K562 (cell line): ENCODE measurements around the gene GMDS. TPM values are rescaled to one million over a fixed set of nuclear protein-coding genes. Genes with fewer than 3 reads are reported as not detected.

ENCODE experiments used
- ATAC-seq: fragments of 200-7000 bp; cut with Tn5 transposase; 3 replicates; pipeline ENCODE4 v1.9.1; 2020; ENCODE audit warnings: moderate library complexity
- BruUV-seq: library from RNA; stranded (reverse); fragments of 400-500 nt; replicated peaks from 2 replicates; lab custom pipeline; 2021; lab: Mats Ljungman, UMichigan
- CTCF ChIA-PET: fragments of 300-600 bp; formaldehyde crosslinking; extraction: SDS; loops from one replicate; lab custom pipeline; 2021; ENCODE audit warnings: low intra/inter-chr PET ratio; lab: Yijun Ruan, JAX
- POLR2A ChIA-PET: fragments of 300-600, 350-650 bp; sonication (Branson Sonifier 250); formaldehyde crosslinking; extraction: SDS; loops from one replicate; lab custom pipeline; 2021; ENCODE audit warnings: antibody characterized with exemption, inconsistent platforms; lab: Yijun Ruan, JAX
- DNase-seq, 4 experiments: peaks; one replicate each; pipeline versions ENCODE4 v3.0.0 to v3.0.0-alpha.2; 2011 to 2018; ENCODE audit warnings: low spot score in 3 of 4, mixed read lengths in 3 of 4; ENCODE audit errors: extremely low read depth in 1 of 4
- FAIRE-seq: peaks from 2 replicates; lab custom pipeline; 2011; peaks lifted over from hg19 to GRCh38; lab: Jason Lieb, UNC
- H2AFZ ChIP-seq: 2 replicates; pipeline ENCODE4 v1.6.0; 2011; ENCODE audit warnings: low read depth, low read length, control low read depth, inconsistent platforms
- H3K27ac ChIP-seq: fragments of 200-600 bp; 3 replicates; pipeline ENCODE4 v1.8.0; 2011; ENCODE audit warnings: low read depth, mild to moderate bottlenecking, control low read depth, inconsistent platforms, low read length, moderate library complexity, mixed read lengths; ENCODE audit errors: extremely low read depth
- H3K27me3 ChIP-seq, 2 experiments: fragments of 300-600 bp in 1 of 2; 2 replicates in 1 of 2; 3 replicates in 1 of 2; pipeline versions ENCODE4 v1.6.0 to v1.8.0; 2011; ENCODE audit warnings: inconsistent platforms in 2 of 2, low read length in 2 of 2, mild to moderate bottlenecking in 1 of 2, mixed read lengths in 1 of 2, moderate library complexity in 1 of 2; ENCODE audit not compliant: control insufficient read depth in 2 of 2, insufficient read depth in 2 of 2
- H3K36me3 ChIP-seq: fragments of 300-600 bp; 3 replicates; pipeline ENCODE4 v1.8.0; 2011; ENCODE audit warnings: mild to moderate bottlenecking, low read length, inconsistent platforms; ENCODE audit not compliant: control insufficient read depth, insufficient read depth
- H3K4me1 ChIP-seq, 2 experiments: fragments of 200-600 bp in 1 of 2; replicated peaks in 1 of 2; 2 replicates in 1 of 2; 3 replicates in 1 of 2; pipeline versions ENCODE4 v1.5.1 to v1.8.0; 2011; ENCODE audit warnings: inconsistent platforms in 2 of 2, low read length in 2 of 2, mild to moderate bottlenecking in 1 of 2, mixed read lengths in 1 of 2, moderate library complexity in 1 of 2; ENCODE audit not compliant: control insufficient read depth in 2 of 2, insufficient read depth in 2 of 2
- H3K4me2 ChIP-seq: 2 replicates; pipeline ENCODE4 v1.6.1; 2011; ENCODE audit warnings: low read length, control low read depth, inconsistent platforms, mixed read lengths; ENCODE audit not compliant: insufficient read depth
- H3K4me3 ChIP-seq: fragments of 200-600 bp; sonication (generic), shearing (Covaris generic); 2 replicates; pipeline ENCODE4 v1.5.1; 2016; ENCODE audit warnings: control low read depth, inconsistent platforms
- H3K79me2 ChIP-seq: fragments of 200-600 bp; 3 replicates; pipeline ENCODE4 v1.8.0; 2011; ENCODE audit warnings: low read length, inconsistent platforms; ENCODE audit not compliant: control insufficient read depth, insufficient read depth
- H3K9ac ChIP-seq, 2 experiments: 2 replicates each; pipeline versions ENCODE4 v1.6.0 to v1.6.1; 2011; ENCODE audit warnings: low read depth in 2 of 2, low read length in 2 of 2, control low read depth in 1 of 2, inconsistent platforms in 1 of 2, mild to moderate bottlenecking in 1 of 2, mixed read lengths in 1 of 2; ENCODE audit not compliant: insufficient read depth in 1 of 2
- H3K9me1 ChIP-seq: one replicate; pipeline ENCODE4 v1.6.0; 2011; ENCODE audit warnings: inconsistent platforms, mild to moderate bottlenecking, low read length, moderate library complexity; ENCODE audit not compliant: control insufficient read depth, insufficient read depth
- H3K9me3 ChIP-seq: replicated peaks from 2 replicates; pipeline ENCODE4 v1.5.1; 2011; ENCODE audit warnings: low read depth, low read length, inconsistent platforms; ENCODE audit not compliant: control insufficient read depth, insufficient read depth
- H4K20me1 ChIP-seq: replicated peaks from 2 replicates; pipeline ENCODE4 v1.6.1; 2011; ENCODE audit warnings: low read length, inconsistent platforms, mixed read lengths; ENCODE audit not compliant: control insufficient read depth, insufficient read depth
- CEBPG ChIP-seq, 3 experiments: fragments of 200-800 bp in 1 of 3; sonication (Bioruptor generic) in 1 of 3; sonication (generic) in 1 of 3; formaldehyde crosslinking in 1 of 3; IDR thresholded peaks in 2 of 3; conservative IDR thresholded peaks in 1 of 3; 2 replicates each; pipeline versions ENCODE4 v1.6.1 to v1.8.0; 2016 to 2022; ENCODE audit warnings: missing compliant biosample characterization in 2 of 3, missing genetic modification characterization in 2 of 3, mild to moderate bottlenecking in 1 of 3, missing genetic modification reagents in 1 of 3
- EGR1 ChIP-seq: fragments of 450-650 bp; conservative IDR thresholded peaks from 2 replicates; pipeline ENCODE4 v1.6.1; 2017; ENCODE audit warnings: mild to moderate bottlenecking
- NFYB ChIP-seq: IDR thresholded peaks from 2 replicates; pipeline ENCODE4 v1.6.1; 2011; ENCODE audit warnings: mild to moderate bottlenecking, moderate library complexity; ENCODE audit not compliant: insufficient read length; ENCODE audit errors: extremely low read depth
- TARDBP ChIP-seq: fragments of 450-650 bp; IDR thresholded peaks from 2 replicates; pipeline ENCODE4 v1.6.1; 2016
- ZBTB8A ChIP-seq: fragments of 450-650 bp; IDR thresholded peaks from 2 replicates; pipeline ENCODE4 v1.6.1; 2018; ENCODE audit warnings: mild to moderate bottlenecking, moderate library complexity; ENCODE audit not compliant: partially characterized antibody
- ZNF551 ChIP-seq: fragments of 250-450 bp; sonication (Bioruptor Pico); IDR thresholded peaks from 2 replicates; pipeline ENCODE4 v1.5.0; 2021; ENCODE audit warnings: mild to moderate bottlenecking, moderate library complexity
- WGBS: fragments of 100-300 bp; shearing (Covaris generic); methylation state at CpG from one replicate; pipeline ENCODE4 v1.1.6; 2016; ENCODE audit warnings: low coverage, mixed read lengths; ENCODE audit not compliant: insufficient coverage; ENCODE audit errors: missing lambda C conversion rate; 5-methylcytosine and 5-hydroxymethylcytosine counted together
- in situ Hi-C: fragments of 300-500 bp; cut with MboI; formaldehyde crosslinking; loops from 4 replicates; pipeline ENCODE4 v1.15.0; 2018; ENCODE audit warnings: inconsistent platforms, mixed read lengths
- intact Hi-C: fragments of 100-400 bp; cut with micrococcal nuclease; formaldehyde crosslinking; loops from 2 replicates; pipeline ENCODE4 v1.14.2; 2022
- polyA plus RNA-seq, 8 experiments: library from polyadenylated mRNA; depleted of rRNA in 4 of 8; stranded (reverse) in 5 of 8; unstranded in 3 of 8; fragments of >200 nt; fragmentation: Nextera tagmentation in 2 of 8; fragmentation: Illumina TruSeq in 1 of 8; extraction: Ambion mirVana in 2 of 8; extraction: Trizol in 1 of 8; gene quantifications; 2 replicates each; pipeline versions ENCODE4 v1.2.1 to v1.2.3, GENCODE V29; 2011 to 2014; ENCODE audit warnings: inconsistent platforms in 1 of 8, missing spikeins in 1 of 8
- total RNA-seq, 7 experiments: library from RNA; depleted of rRNA in 6 of 7; stranded (reverse); fragments of >200 nt in 6 of 7; fragmentation: Illumina TruSeq in 2 of 7; extraction: Trizol in 2 of 7; gene quantifications; 2 replicates each; pipeline versions ENCODE4 v1.2.1 to v1.2.3, GENCODE V29; 2011 to 2021; ENCODE audit warnings: low replicate concordance in 1 of 7

Gene GMDS
- total and polyA plus RNA-seq, 9 of the 15 experiments (the other 6 are each of a cell fraction or from before 2014, with no cell fraction given): 0.48 to 31.8 (median 13.4) TPM

DNA sequence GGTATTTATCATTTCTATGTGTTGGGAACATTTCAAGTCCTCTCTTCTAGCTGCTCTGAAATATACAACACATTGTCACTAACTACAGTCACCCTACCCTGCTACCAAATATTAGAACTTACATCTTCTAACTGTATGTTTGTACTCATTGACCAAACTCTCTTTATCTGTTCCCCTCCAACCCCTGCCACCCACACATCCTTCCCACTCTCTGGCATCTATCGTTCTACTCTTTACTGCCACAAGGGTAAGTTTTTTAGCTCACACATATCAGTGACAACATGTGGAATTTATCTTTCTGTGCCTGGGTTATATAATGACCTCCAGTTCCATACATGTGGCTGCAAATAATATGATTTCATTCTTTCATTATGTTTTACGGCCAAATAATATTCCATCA lies 171.9 kb downstream of the GMDS start:
- Histone ChIP-seq H3K27ac (no peak overlapping the region), H3K4me1 (no peaks in the 10 kb centered on the region), H3K4me3 (no peak overlapping the region), H3K4me2 (no peak overlapping the region), H3K27me3 (no peaks in the 10 kb centered on the region), H3K79me2 (no peaks in the 10 kb centered on the region), H3K36me3 (no peaks in the 10 kb centered on the region), H4K20me1 (no peaks in the 10 kb centered on the region), H2AFZ (no peak overlapping the region), H3K9me1 (no peaks in the 10 kb centered on the region), H3K9ac (no peak overlapping the region), H3K9me3 (no peaks in the 10 kb centered on the region)
- DNase-seq (no peak), FAIRE-seq (no peak), ATAC-seq (no peak)
- intact Hi-C loops: no loop called here
- in situ Hi-C loops: no loop called here
- WGBS: 19% methylated on average over 2 of the region's 2 CpGs
- no peak for TF ChIP-seq ZBTB8A
- peak; percentile 48 for TF ChIP-seq EGR1
- TF ChIP-seq TARDBP: no peak
- TF ChIP-seq ZNF551: no peak
- ChIA-PET CTCF (no interaction called here), POLR2A (interaction anchor here (1.9 kb wide), 1 partner anchor 25 kb away, joined by 4 read pairs; no protein-coding TSS in a partner anchor)
- no TSS peak for BruUV-seq

DNA sequence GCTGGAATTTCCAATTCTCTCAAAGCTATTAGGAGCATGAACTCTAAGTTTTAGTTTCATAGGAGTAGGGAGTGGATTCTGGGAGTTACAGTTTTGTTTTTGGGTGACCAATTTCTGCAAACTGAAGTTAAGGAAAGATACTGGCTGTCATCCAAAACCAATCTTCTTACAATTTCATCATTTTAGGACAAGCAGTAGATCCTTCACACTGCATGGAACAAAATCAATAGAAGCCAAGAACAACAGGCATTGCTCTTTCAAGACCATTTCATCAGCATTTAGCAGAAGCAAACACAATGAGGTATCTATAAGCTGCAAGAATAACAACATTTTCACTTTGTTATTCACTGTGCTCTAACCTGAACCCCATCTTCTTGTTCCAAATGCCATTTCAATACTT lies 173.0 kb downstream of the GMDS start:
- Histone ChIP-seq H3K27ac (no peak overlapping the region), H3K79me2 (no peaks in the 10 kb centered on the region), H3K36me3 (no peaks in the 10 kb centered on the region), H3K27me3 (no peaks in the 10 kb centered on the region), H3K4me1 (no peaks in the 10 kb centered on the region), H3K4me3 (no peak overlapping the region), H2AFZ (no peak overlapping the region), H3K9me1 (no peaks in the 10 kb centered on the region), H3K9me3 (no peaks in the 10 kb centered on the region), H3K4me2 (no peak overlapping the region), H3K9ac (no peak overlapping the region), H4K20me1 (no peaks in the 10 kb centered on the region)
- FAIRE-seq (no peak), DNase-seq (no peak), ATAC-seq (no peak)
- ChIA-PET CTCF (no interaction called here), POLR2A (interaction anchor here (1.9 kb wide), 1 partner anchor 26 kb away, joined by 4 read pairs; no protein-coding TSS in a partner anchor)
- intact Hi-C loops (no loop called here), in situ Hi-C loops (no loop called here)
- no TSS peak for BruUV-seq
- no peak for TF ChIP-seq CEBPG (CRISPR knock-in tag; IDR thresholded peaks at IDR 0.05)
- peak in 1 of 2 experiments; percentile 72; a peak in 1 of 4 replicates for TF ChIP-seq CEBPG (tag; conservative IDR thresholded peaks at IDR 0.05 in 1 of 2, IDR thresholded peaks at IDR 0.05 in 1 of 2)
- no peak for TF ChIP-seq NFYB
